Spleen (tissue), 11 donors: ENCODE results near the gene AKNA. TPM values are rescaled to one million over a fixed set of nuclear protein-coding genes. Genes with fewer than 3 reads are reported as not detected.
"Not testable (repeated sequence)": the region's sequence is repeated elsewhere in the genome, so short reads cannot be mapped to it uniquely, and the experiment has no call there.

Experiments used
- DNase-seq: peaks from one replicate; pipeline ENCODE4 v3.0.0-alpha.2; 2020
- H3K27ac ChIP-seq, 8 donors: fragments of 200-600 bp; sonication (generic) in 7 of 8; 1 replicate in 4 of 8; 2 replicates in 4 of 8; pipeline versions ENCODE4 v1.5.0 to v1.8.0; 2016 to 2021; ENCODE audit warnings: inconsistent platforms in 4 of 8, mild to moderate bottlenecking in 4 of 8, moderate library complexity in 1 of 8
- H3K27me3 ChIP-seq, 7 donors: fragments of 200-600 bp; sonication (generic) in 6 of 7; replicated peaks in 1 of 7; 1 replicate in 4 of 7; 2 replicates in 3 of 7; pipeline versions ENCODE4 v1.5.0 to v1.8.0; 2016 to 2021; ENCODE audit warnings: inconsistent platforms in 3 of 7, mild to moderate bottlenecking in 1 of 7
- H3K36me3 ChIP-seq, 6 donors: fragments of 200-600 bp; sonication (generic) in 5 of 6; 1 replicate in 4 of 6; 2 replicates in 2 of 6; pipeline versions ENCODE4 v1.5.0 to v1.8.0; 2016 to 2021; ENCODE audit warnings: inconsistent platforms in 2 of 6
- H3K4me1 ChIP-seq, 6 donors: fragments of 200-600 bp; sonication (generic) in 5 of 6; 1 replicate in 3 of 6; 2 replicates in 3 of 6; pipeline versions ENCODE4 v1.5.0 to v1.8.0; 2016 to 2021; ENCODE audit warnings: inconsistent platforms in 3 of 6
- H3K4me3 ChIP-seq, 8 donors: fragments of 200-600 bp; sonication (generic) in 7 of 8; 1 replicate in 4 of 8; 2 replicates in 4 of 8; pipeline versions ENCODE4 v1.5.0 to v1.8.0; 2016 to 2021; ENCODE audit warnings: inconsistent platforms in 4 of 8, mild to moderate bottlenecking in 4 of 8, moderate library complexity in 2 of 8
- H3K9me3 ChIP-seq, 8 donors: fragments of 200-600 bp; sonication (generic) in 7 of 8; 1 replicate in 4 of 8; 2 replicates in 4 of 8; pipeline versions ENCODE4 v1.5.0 to v1.8.0; 2016 to 2021; ENCODE audit warnings: inconsistent platforms in 4 of 8
- CTCF ChIP-seq, 11 experiments: fragments of 200-600 bp in 7 of 11; fragments of 450-650 bp in 4 of 11; sonication (generic) in 4 of 11; IDR thresholded peaks in 8 of 11; conservative IDR thresholded peaks in 3 of 11; 1 replicate in 7 of 11; 2 replicates in 4 of 11; pipeline versions ENCODE4 v1.4.0 to v1.8.0; 2016 to 2021; ENCODE audit warnings: antibody characterized with exemption in 11 of 11, inconsistent platforms in 4 of 11, mild to moderate bottlenecking in 1 of 11
- POLR2A ChIP-seq, 3 donors: fragments of 450-650 bp; IDR thresholded peaks; one replicate each; pipeline ENCODE4 v1.5.1; 2017; ENCODE audit warnings: antibody characterized with exemption in 3 of 3, mild to moderate bottlenecking in 1 of 3
- POLR2AphosphoS5 ChIP-seq, 3 donors: sonication (generic); formaldehyde crosslinking; IDR thresholded peaks; one replicate each; pipeline ENCODE4 v1.5.1; 2017; ENCODE audit warnings: antibody characterized with exemption in 3 of 3
- WGBS, 5 donors: extraction: QIAGEN DNeasy Blood & Tissue Kit in 3 of 5; methylation state at CpG; one replicate each; pipeline versions ENCODE4 v1.1.5 to v1.1.7; 2013 to 2018; 5-methylcytosine and 5-hydroxymethylcytosine counted together
- intact Hi-C: fragments of 100-400 bp; cut with DNase I; formaldehyde crosslinking; loops from one replicate; pipeline ENCODE4 v1.15.0; 2023; ENCODE audit warnings: low total_unique reads
- polyA plus RNA-seq, 3 donors: library from polyadenylated mRNA; stranded (reverse); fragments of 200-250 nt; gene quantifications; one replicate each; pipeline ENCODE4 v1.2.1, GENCODE V29; 2013
- total RNA-seq, 7 donors: library from RNA; depleted of rRNA in 3 of 7; stranded (reverse); fragments of >200 nt in 3 of 7; fragmentation: NEBNext Ultra II Directional in 4 of 7; extraction: Animal tissue kit (Norgen Biotek cat#: 25700) in 4 of 7; gene quantifications; one replicate each; pipeline versions ENCODE4 v1.1.0 to v1.2.1, GENCODE V29; 2016 to 2021
- donor health status: healthy with polysubstance abuse.
- donor health status: DM: no; HTN: no; CAD: no; lungs with moderate emphysema.
- donor health status: DM: no; HTN: no; CAD: no.
- donor health status: Bipolar disorder and iron deficiency.
- donor health status: healthy.
- donor health status: DM: no; HTN: no; CAD: no.
- donor health status: DM: yes; HTN: yes; CAD: no.

The AKNA gene
- total and polyA plus RNA-seq, 10 donors = 92.9 to 324 (median 216) TPM

- no peak for TF ChIP-seq CTCF (IDR thresholded peaks at IDR 0.05 in 8 of 11, conservative IDR thresholded peaks at IDR 0.05 in 3 of 11)
- no peak for TF ChIP-seq POLR2AphosphoS5 (IDR thresholded peaks at IDR 0.05)
- TF ChIP-seq POLR2A (IDR thresholded peaks at IDR 0.05) = no peak
- intact Hi-C loops = no loop called here
- H3K27me3 ChIP-seq = no peaks in the 10 kb centered on the region
- H3K4me3 ChIP-seq = no peak overlapping the region
- peaks cover 0 to 11% (median 0%) of the 10 kb centered on the region in 6 donors for H3K4me1 ChIP-seq
- no peak overlapping the region for H3K27ac ChIP-seq
- WGBS, 5 donors = 86 to 95% (median 93%) methylated on average over 8 of the region's 8 CpGs
- no peak for DNase-seq
- H3K36me3 ChIP-seq = no peaks in the 10 kb centered on the region
- H3K9me3 ChIP-seq = no peaks in the 10 kb centered on the region
Measured at GRCh38 chr9:114327749-114328148, 60.0 kb downstream of the AKNA start.

GRCh38 chr9:114325684-114326254 is 62.0 kb downstream of the AKNA start:
- DNase-seq, H3K36me3 ChIP-seq, H3K4me1 ChIP-seq, H3K27ac ChIP-seq, H3K4me3 ChIP-seq, intact Hi-C loops, H3K9me3 ChIP-seq: not testable (repeated sequence)
- WGBS, 5 donors = 78 to 95% (median 85%) methylated on average over 3 of the region's 3 CpGs
- H3K27me3 ChIP-seq = peaks cover 0 to 14% (median 0%) of the 10 kb centered on the region in 7 donors

GRCh38 chr9:114324965-114325364 is 62.8 kb downstream of the AKNA start:
- H3K36me3 ChIP-seq, H3K4me1 ChIP-seq, intact Hi-C loops, H3K9me3 ChIP-seq, H3K4me3 ChIP-seq, H3K27ac ChIP-seq, DNase-seq: not testable (repeated sequence)
- peaks cover 0 to 22% (median 0%) of the 10 kb centered on the region in 7 donors for H3K27me3 ChIP-seq
- 86 to 95% (median 91%) methylated on average over 5 to 9 of the region's 9 CpGs for WGBS, 5 donors

GRCh38 chr9:114324492-114324891 is 63.3 kb downstream of the AKNA start:
- WGBS, 5 donors = 91 to 97% (median 92%) methylated on average over 8 of the region's 8 CpGs
- peak; percentile 37 for DNase-seq
- intact Hi-C loops = no loop called here
- H3K27me3 ChIP-seq = peaks cover 0 to 25% (median 0%) of the 10 kb centered on the region in 7 donors
- no peaks in the 10 kb centered on the region for H3K36me3 ChIP-seq
- no peak overlapping the region for H3K27ac ChIP-seq
- H3K4me3 ChIP-seq = no peak overlapping the region
- no peak for TF ChIP-seq POLR2A (IDR thresholded peaks at IDR 0.05)
- TF ChIP-seq CTCF (IDR thresholded peaks at IDR 0.05 in 8 of 11, conservative IDR thresholded peaks at IDR 0.05 in 3 of 11) = no peak
- no peak for TF ChIP-seq POLR2AphosphoS5 (IDR thresholded peaks at IDR 0.05)
- H3K9me3 ChIP-seq = no peaks in the 10 kb centered on the region
- no peaks in the 10 kb centered on the region for H3K4me1 ChIP-seq

GRCh38 chr9:114323849-114324248 is 63.9 kb downstream of the AKNA start:
- H3K4me1 ChIP-seq, H3K9me3 ChIP-seq, H3K36me3 ChIP-seq, H3K27ac ChIP-seq, intact Hi-C loops, H3K4me3 ChIP-seq: not testable (repeated sequence)
- DNase-seq = peak; percentile 17
- peaks cover 0 to 25% (median 0%) of the 10 kb centered on the region in 7 donors for H3K27me3 ChIP-seq
- WGBS, 5 donors = 65 to 76% (median 72%) methylated on average over 6 of the region's 6 CpGs

- H3K4me1 ChIP-seq = not testable (repeated sequence)
- DNase-seq = peak; percentile 33
Measured at GRCh38 chr9:114322831-114323531, 64.8 kb downstream of the AKNA start, which contains the start of gene ORM1. TSS of gene ORM1 (plus strand) at chr9:114323098. CDS start at chr9:114323134, 36 bp downstream.

GRCh38 chr9:114322160-114322818 is 65.5 kb downstream of the AKNA start:
- intact Hi-C loops, H3K27ac ChIP-seq, H3K4me3 ChIP-seq, H3K4me1 ChIP-seq, H3K9me3 ChIP-seq, H3K36me3 ChIP-seq: not testable (repeated sequence)
- peaks cover 0 to 25% (median 0%) of the 10 kb centered on the region in 7 donors for H3K27me3 ChIP-seq
- WGBS, 5 donors = 60 to 81% (median 69%) methylated on average over 10 to 12 of the region's 12 CpGs
- peak; percentile 41 for DNase-seq

More at GRCh38 chr9:114322831-114323531, 64.8 kb downstream of the AKNA start, which contains the start of gene ORM1:
- H3K36me3 ChIP-seq, H3K9me3 ChIP-seq, intact Hi-C loops, H3K4me3 ChIP-seq, H3K27ac ChIP-seq: not testable (repeated sequence)
- H3K27me3 ChIP-seq = peaks cover 0 to 25% (median 0%) of the 10 kb centered on the region in 7 donors
- WGBS, 5 donors = 74 to 94% (median 80%) methylated on average over 1 to 3 of the region's 15 CpGs
